Posterior vena cava (tissue), 2 donors: ENCODE measurements around the gene SLCO2A1. TPM values are rescaled to one million over a fixed set of nuclear protein-coding genes. Genes with fewer than 3 reads are reported as not detected.
A peak's percentile ranks its signal among the peaks of the same experiment; 100 is the strongest.
"Not testable (repeated sequence)": the region's sequence is repeated elsewhere in the genome, so short reads cannot be mapped to it uniquely, and the experiment has no call there.

ENCODE experiments used
- DNase-seq: peaks from one replicate; pipeline ENCODE4 v3.0.0-alpha.2; 2020; ENCODE audit warnings: low spot score
- intact Hi-C, 2 donors: fragments of 100-400 bp; cut with DNase I; formaldehyde crosslinking; loops; one replicate each; pipeline versions ENCODE4 v1.14.1 to v1.14.2; 2022 to 2023
- long read RNA-seq, 2 donors: library from polyadenylated mRNA; unstranded; transcript quantifications; one replicate each; pipeline ENCODE4 v2.0.0, GENCODE V29; 2020 to 2021
- total RNA-seq, 2 donors: library from RNA; stranded (reverse); fragmentation: NEBNext Ultra II Directional; extraction: Animal tissue kit (Norgen Biotek cat#: 25700); gene quantifications; one replicate each; pipeline ENCODE4 v1.2.1, GENCODE V29; 2021
- donor health status: DM: yes; HTN: yes; CAD: no.
- donor health status: DM: yes; HTN: yes; CAD: no.

The SLCO2A1 gene
- 100 to 1,000 TPM in 1 of 2 donors, 10 to 100 TPM in 1; 87.8 to 102 TPM for total RNA-seq
- long read RNA-seq, donor 1, full-length matches to known transcripts: 4 of 72 reads
- long read RNA-seq, donor 1, partial matches to known transcripts: 32 of 72 reads
- long read RNA-seq, donor 1, other reads (novel, unspliced or antisense): 36 of 72 reads
- long read RNA-seq, donor 2, full-length matches to known transcripts: 9 of 88 reads
- long read RNA-seq, donor 2, partial matches to known transcripts: 13 of 88 reads
- long read RNA-seq, donor 2, other reads (novel, unspliced or antisense): 66 of 88 reads

- DNase-seq: peak; percentile 85
- intact Hi-C loops: no loop called here
These were observed at the start of gene SLCO2A1 for GRCh38 chr3:134029734-134030378. SLCO2A1 (minus strand) TSS chr3:134029925; CDS start chr3:134029802, 123 bp downstream.

GRCh38 chr3:134079111-134079547 lies 49.4 kb upstream of the SLCO2A1 start:
- no peak for DNase-seq
- intact Hi-C loops: no loop called here

DNA sequence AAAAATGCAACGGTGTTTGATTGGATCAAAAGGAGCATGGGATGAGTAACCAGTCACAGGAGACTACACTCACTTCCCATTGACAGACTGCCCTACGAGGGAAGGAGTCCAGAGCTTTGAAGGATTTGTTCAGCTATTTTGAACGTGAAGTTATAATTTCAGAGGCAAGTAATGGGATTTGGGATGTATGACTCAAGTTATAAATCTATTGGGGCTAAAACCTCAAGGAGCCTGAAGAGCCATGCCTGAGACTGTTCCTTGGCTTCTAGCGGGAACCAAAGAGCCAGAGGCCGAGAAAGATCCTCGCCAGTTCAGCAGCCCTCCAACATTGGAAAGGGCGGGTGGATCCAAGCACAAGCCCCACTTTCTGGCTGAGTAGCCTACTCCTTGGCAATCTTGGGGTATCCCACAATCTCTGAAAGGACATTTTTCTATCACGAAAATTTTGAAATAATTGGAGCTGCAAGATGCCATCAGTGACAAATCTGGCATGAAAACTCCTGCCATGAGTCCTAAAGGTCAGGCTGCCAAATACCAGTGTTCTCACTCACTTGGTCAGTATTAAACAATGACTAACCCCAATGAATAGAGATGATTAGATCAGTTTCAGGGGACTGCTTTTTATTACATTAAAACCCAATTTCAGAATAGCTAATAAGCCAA lies 48.6 kb upstream of the SLCO2A1 start:
- no peak for DNase-seq
- intact Hi-C loops: no loop called here

DNA sequence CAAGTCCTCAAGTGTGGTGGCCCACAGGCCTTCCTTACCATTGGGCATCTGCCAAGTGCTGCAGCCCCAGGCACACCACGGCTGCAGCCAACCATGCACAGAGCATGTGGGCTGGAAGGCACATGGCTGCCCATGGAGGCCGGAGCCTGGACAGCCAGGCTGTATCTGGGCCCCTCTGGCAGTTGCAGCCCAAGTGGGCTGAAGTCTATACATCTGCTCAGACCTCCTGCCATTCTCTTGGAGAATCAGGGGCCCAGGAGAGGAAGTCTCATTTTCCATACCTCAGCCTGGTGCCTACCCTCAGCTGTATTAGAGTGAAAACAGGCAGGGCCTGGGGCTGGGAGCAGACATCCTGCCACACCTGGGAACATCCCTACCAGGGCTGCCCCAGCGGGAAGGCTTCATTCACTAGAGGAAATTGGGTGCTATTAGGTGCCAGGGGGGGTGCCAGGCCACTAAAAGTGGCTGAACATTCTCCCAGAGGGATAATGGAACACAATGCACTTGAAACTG lies 48.0 kb upstream of the SLCO2A1 start:
- no peak for DNase-seq
- intact Hi-C loops: no loop called here

DNA sequence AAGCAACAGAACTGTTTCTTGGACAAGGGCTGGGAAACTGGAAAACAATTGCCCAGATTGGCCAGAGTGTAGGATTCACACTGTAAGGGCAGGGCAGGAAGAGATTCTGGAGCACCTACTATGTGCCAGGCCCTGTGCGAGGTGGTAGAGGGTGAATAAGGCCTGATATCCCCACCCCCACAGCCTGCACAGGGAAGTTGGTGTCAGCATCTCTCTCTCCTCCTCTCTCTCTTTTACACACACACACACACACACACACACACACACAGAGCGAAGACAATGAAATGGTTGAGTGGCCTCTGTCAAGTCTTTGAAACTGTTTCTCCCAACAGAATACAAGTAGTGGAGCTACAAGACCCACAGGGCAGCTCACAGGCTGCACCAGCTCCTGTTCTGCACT lies 47.1 kb upstream of the SLCO2A1 start:
- intact Hi-C loops: no loop called here
- no peak for DNase-seq

- no peak for DNase-seq
- intact Hi-C loops: no loop called here
These were observed 46.1 kb upstream of the SLCO2A1 start for GRCh38 chr3:134075846-134076245.

- intact Hi-C loops: no loop called here
- no peak for DNase-seq
These were observed 45.8 kb upstream of the SLCO2A1 start for GRCh38 chr3:134075568-134075825.

DNA sequence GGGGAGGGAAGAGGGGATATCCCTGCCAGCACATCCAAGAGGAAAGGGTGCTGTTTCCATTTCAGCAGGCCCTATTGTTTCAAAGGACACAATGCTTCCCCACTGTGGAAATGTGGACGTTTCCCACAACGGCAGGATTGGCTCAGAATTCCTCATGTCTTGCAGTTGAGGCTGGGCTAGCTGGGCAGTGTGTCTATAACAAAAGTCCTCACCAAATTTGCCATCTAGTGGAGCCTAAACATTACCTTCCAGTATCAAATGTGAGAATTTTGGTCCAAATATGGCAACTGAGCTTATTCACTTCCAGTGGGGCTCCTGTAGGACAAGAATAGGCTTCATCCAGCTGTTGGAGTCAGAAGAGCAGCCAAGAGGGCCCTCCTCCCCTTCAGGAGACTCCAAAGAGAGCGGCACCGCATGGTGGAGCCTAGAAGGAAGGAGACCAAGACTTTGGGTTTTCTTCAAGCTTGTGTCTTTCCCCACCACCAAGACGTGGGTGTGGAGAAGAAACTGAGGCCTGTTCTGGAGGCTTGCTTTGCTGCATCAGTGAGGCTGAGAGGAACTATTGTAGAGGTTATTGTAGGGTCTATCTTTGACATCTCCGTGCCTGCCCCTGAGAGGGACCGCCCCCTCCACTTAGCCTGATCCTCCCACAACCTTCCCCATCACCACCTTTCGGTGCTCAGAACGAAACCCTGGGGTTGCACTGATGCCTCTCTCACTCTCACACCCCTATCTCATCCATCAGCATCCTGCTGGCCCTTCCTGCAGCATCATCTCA lies 45.3 kb upstream of the SLCO2A1 start:
- no peak for DNase-seq
- intact Hi-C loops: no loop called here

- no peak for DNase-seq
- intact Hi-C loops: no loop called here
These were observed 44.5 kb upstream of the SLCO2A1 start for GRCh38 chr3:134074001-134074789.

DNA sequence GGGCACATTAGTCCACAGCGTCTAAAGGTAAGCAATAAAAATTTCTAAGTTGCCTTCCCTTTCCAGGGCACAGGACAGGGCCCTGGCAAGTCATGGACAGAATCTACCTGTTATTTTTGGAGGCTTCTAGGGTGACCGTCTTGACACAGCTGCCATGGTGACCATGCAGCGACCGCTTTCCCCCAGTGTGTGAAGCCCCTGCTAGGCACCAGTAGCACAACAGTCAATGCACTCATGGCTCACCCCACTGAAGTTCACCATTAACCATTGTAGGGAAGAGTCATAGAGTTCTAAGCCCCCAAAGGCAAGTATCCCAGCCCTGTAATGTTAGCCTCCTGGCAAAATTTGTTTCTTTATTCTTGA lies 43.8 kb upstream of the SLCO2A1 start:
- no peak for DNase-seq
- intact Hi-C loops: no loop called here

- intact Hi-C loops: no loop called here
- DNase-seq: no peak
These were observed 43.3 kb upstream of the SLCO2A1 start for GRCh38 chr3:134072881-134073582.

DNA sequence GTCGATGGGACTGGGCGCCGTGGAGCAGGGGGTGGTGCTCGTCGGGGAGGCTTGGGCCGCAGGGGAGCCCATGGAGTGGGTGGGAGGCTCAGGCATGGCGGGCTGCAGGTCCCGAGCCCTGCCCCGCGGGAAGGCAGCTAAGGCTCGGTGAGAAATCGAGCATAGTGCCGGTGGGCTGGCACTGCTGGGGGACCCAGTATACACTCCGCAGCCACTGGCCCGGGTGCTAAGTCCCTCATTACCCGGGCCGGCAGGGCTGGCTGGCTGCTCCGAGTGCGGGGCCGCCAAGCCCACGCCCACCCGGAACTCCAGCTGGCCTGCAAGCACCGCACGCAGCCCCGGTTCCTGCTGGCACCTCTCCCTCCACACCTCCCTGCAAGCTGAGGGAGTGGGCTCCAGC lies 40.6 kb upstream of the SLCO2A1 start:
- intact Hi-C loops, DNase-seq: not testable (repeated sequence)

- intact Hi-C loops: no loop called here
- no peak for DNase-seq
These were observed 38.7 kb upstream of the SLCO2A1 start for GRCh38 chr3:134068429-134068828.

DNA sequence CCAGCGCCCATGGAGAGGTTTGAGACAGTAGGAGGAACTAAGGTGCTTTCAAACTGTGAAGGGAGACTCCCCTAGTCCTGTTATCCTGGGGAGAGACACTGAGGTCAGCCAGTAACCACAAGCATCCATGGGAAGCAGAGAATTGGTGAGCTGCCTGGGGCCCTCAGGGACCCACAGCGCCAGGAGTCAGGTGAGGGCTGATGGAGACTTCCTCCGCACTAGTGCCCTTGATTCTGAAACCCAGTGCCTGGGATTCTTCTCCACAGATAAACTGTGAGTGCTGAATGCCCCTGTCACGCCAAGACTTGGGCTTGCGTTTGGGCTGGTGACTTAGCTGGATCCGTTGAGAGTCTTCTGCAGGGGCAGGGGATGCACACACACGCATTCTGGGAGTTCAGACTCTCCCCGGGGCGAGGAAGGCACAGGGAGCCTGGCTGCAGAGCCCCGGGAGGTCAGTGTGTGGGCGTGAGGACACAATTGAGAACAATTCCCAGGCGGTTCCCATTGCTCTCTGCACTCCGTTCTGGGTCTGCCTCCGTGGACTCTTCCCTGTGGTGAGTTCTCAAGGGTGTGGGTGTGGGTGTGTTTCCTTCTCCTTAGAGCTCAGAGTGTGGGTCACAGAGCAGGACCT lies 37.9 kb upstream of the SLCO2A1 start:
- intact Hi-C loops: no loop called here
- DNase-seq: no peak

DNA sequence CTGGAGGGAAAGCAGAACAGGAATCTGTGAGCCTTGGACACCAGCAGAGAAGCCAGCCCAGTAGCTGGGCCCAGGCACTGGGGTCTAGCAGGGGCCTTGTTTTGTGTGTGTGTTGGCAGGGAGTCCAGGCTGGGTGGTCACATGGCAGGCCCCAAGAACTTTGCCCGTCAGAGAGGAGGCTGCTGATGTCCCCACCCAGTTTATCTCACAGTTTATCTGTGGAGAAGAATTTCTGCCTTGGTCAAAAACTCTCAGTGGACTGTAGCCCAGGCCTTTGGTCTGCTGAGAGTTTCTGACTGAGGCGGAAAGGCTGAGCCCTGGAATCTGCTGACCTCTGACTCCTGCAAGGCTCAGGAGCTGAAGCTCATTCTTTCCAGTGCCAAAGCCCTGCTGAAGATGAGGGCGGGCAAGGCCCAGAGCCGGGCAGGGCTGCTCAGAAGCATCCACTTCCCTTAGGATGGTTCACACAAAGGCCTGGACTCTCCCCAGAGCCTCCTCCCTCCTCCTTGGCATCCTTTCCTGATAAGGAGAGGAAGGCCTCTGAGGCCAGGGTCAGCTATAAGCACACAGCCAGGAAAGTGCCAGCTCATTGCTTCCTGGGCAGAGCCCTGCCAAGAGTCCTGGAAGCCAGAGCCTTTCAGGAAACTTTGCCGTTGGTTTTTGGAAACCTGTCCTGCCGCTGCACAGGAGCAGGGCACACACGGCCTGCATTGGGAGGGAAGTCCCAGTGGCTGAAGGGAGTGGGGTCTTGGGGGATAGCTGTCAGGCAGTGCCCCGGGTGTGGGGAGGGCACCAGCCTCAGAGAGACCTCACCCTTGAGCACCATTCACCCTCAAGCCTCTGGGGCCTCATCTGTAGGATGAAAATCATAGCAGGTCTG lies 37.2 kb upstream of the SLCO2A1 start:
- intact Hi-C loops: no loop called here

GRCh38 chr3:134066158-134066541 lies 36.4 kb upstream of the SLCO2A1 start:
- no peak for DNase-seq
- intact Hi-C loops: no loop called here

More for the DNA sequence above, 37.2 kb upstream of the SLCO2A1 start:
- DNase-seq: no peak
